ENCODE data around the gene PRRT1. TPM values are rescaled to one million over a fixed set of nuclear protein-coding genes. Genes with fewer than 3 reads are reported as not detected.

PRRT1 gene
- total RNA-seq, 4 donors from 2014 or later: 3.1 to 4.1 (median 3.8) TPM; not detected in 1

DNA sequence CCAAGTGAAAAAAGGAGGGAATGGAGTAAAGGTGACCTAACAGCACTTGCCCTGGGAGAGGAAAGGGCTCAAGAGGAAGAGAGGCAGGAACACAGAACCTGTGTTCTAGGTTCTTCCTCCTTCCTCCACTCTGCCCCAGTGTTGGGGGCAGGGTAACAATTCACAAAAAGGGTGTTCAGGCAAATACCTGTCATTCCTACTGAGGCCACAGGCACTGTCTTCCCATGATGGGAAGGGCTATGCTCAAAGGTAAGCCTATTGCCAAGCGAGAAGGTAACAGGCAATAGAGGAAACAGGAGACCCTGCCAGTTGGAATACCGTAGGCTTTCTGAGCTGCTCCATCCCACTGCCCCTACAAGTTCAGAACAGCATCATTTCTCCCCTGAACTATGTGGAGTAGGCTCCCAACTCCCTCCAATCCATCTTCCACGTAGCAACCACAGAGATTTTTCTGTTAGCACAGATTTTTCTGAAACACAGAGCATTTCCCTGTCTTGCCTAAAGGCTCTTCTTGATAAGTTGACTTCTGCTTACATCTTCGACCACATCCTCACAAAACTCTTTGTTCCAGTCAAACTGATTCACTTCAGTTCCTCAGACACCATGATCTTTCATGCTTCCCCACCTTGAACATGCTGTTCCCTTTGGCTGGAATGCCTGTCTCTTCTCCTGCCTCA is 21.4 kb upstream of the PRRT1 start:
- Histone ChIP-seq H3K4me1 (peaks cover 0 to 22% (median 7%) of the 10 kb centered on the region in 4 donors), H3K36me3 (peaks cover 0 to 25% (median 0%) of the 10 kb centered on the region in 3 donors), H3K27me3 (no peaks in the 10 kb centered on the region), H3K27ac (no peak overlapping the region), H3K9me3 (no peaks in the 10 kb centered on the region), H3K4me3 (no peak overlapping the region)
- DNase-seq: no peak
- no peak for TF ChIP-seq CTCF (IDR thresholded peaks at IDR 0.05)
- no peak for TF ChIP-seq POLR2A (IDR thresholded peaks at IDR 0.05)

DNA sequence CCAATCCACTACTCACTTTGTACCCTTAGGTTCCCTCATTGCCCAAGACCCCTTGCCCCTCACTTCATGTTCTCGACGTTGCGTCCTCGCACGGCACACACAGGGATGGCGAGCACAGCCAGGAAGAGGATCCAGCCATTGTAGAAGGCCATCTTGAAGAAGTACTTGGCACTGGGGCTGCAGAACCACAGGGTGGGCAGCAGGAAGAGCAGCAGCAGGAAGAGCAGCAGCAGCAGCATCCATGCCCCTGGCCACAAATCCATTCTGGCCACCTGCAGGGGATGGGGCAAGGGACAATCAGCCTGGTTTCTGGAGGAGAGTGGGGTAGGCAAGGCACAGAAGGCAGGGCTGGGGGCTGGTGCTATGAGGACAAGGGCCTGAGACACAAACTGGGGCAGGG is 19.5 kb upstream of the PRRT1 start:
- Histone ChIP-seq H3K4me3 (no peak overlapping the region), H3K9me3 (no peaks in the 10 kb centered on the region), H3K36me3 (peaks cover 0 to 41% (median 0%) of the 10 kb centered on the region in 3 donors), H3K27ac (no peak overlapping the region), H3K4me1 (peaks cover 0 to 14% (median 3%) of the 10 kb centered on the region in 4 donors), H3K27me3 (no peaks in the 10 kb centered on the region)
- no peak for DNase-seq
- TF ChIP-seq CTCF (IDR thresholded peaks at IDR 0.05) (no peak), POLR2A (IDR thresholded peaks at IDR 0.05) (no peak)

GRCh38 chr6:32170294-32170693 is 18.6 kb upstream of the PRRT1 start:
- Histone ChIP-seq H3K4me1 (peaks cover 0 to 11% (median 3%) of the 10 kb centered on the region in 4 donors), H3K36me3 (peaks cover 0 to 44% (median 0%) of the 10 kb centered on the region in 3 donors), H3K9me3 (no peaks in the 10 kb centered on the region), H3K4me3 (no peak overlapping the region), H3K27ac (no peak overlapping the region), H3K27me3 (no peaks in the 10 kb centered on the region)
- TF ChIP-seq CTCF (IDR thresholded peaks at IDR 0.05) (no peak), POLR2A (IDR thresholded peaks at IDR 0.05) (no peak)
- peak in 1 of 3 donors; percentile 21 for DNase-seq

GRCh38 chr6:32168807-32169591 is 17.3 kb upstream of the PRRT1 start:
- Histone ChIP-seq H3K4me3 (no peak overlapping the region), H3K27ac (no peak overlapping the region), H3K9me3 (no peaks in the 10 kb centered on the region), H3K27me3 (no peaks in the 10 kb centered on the region), H3K4me1 (peaks cover 0 to 4% (median 0%) of the 10 kb centered on the region in 4 donors), H3K36me3 (peaks cover 0 to 44% (median 0%) of the 10 kb centered on the region in 3 donors)
- DNase-seq: peak in 1 of 3 donors; percentile 23
- TF ChIP-seq CTCF (IDR thresholded peaks at IDR 0.05): no peak
- no peak for TF ChIP-seq POLR2A (IDR thresholded peaks at IDR 0.05)

DNA sequence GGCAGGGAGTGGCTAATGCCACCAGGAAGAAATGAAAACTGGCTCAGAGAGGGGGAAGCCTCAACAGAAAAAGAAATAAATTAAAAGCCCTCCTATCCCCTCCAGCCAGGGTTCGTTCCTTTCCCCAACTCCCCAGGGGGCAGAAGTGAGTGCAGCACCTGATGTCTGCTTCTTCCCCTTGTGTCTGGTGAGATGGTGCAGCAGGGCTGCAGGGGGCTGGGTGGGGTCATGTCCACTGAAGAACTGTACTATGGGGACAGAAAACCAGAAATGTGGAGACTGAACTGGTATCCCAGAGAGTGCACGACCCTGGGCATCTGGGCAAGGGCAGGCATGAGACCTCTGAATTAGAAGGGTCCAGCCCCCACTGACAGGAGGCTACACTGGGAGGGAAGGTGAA is 16.6 kb upstream of the PRRT1 start:
- Histone ChIP-seq H3K27ac (no peak overlapping the region), H3K36me3 (peaks cover 0 to 44% (median 0%) of the 10 kb centered on the region in 3 donors), H3K27me3 (no peaks in the 10 kb centered on the region), H3K9me3 (no peaks in the 10 kb centered on the region), H3K4me1 (peaks cover 0 to 4% (median 0%) of the 10 kb centered on the region in 4 donors), H3K4me3 (no peak overlapping the region)
- TF ChIP-seq POLR2A (IDR thresholded peaks at IDR 0.05) (no peak), CTCF (IDR thresholded peaks at IDR 0.05) (no peak)
- peak in 1 of 3 donors; percentile 16 for DNase-seq
